Endodermal cell (in vitro differentiated cells): ENCODE results near the gene MPPED2. TPM values are rescaled to one million over a fixed set of nuclear protein-coding genes. Genes with fewer than 3 reads are reported as not detected.
A peak's percentile ranks its signal among the peaks of the same experiment; 100 is the strongest.

Source experiments
- DNase-seq: peaks from one replicate; pipeline ENCODE4 v3.0.0-alpha.2; 2017
- H3K27ac ChIP-seq: 2 replicates; pipeline ENCODE4 v1.5.1; 2013; ENCODE audit warnings: mild to moderate bottlenecking, low read depth, low read length, moderate library complexity
- H3K27me3 ChIP-seq: 2 replicates; pipeline ENCODE4 v1.6.1; 2013; ENCODE audit warnings: mild to moderate bottlenecking, low read length, moderate library complexity; ENCODE audit not compliant: insufficient read depth, control insufficient read depth, poor library complexity, severe bottlenecking
- H3K36me3 ChIP-seq: 2 replicates; pipeline ENCODE4 v1.7.0; 2013; ENCODE audit warnings: mild to moderate bottlenecking, low read length, moderate library complexity; ENCODE audit not compliant: control insufficient read depth, insufficient read depth
- H3K4me1 ChIP-seq: one replicate; pipeline ENCODE4 v1.7.0; 2013; ENCODE audit warnings: low read length; ENCODE audit not compliant: control insufficient read depth, insufficient read depth
- H3K4me3 ChIP-seq: 2 replicates; pipeline ENCODE4 v1.5.1; 2013; ENCODE audit warnings: mild to moderate bottlenecking, low read length, moderate library complexity
- H3K9ac ChIP-seq: 2 replicates; pipeline ENCODE4 v1.6.1; 2013; ENCODE audit warnings: mild to moderate bottlenecking, low read length, moderate library complexity; ENCODE audit not compliant: poor library complexity, severe bottlenecking; ENCODE audit errors: extremely low read depth
- H3K9me3 ChIP-seq: 2 replicates; pipeline ENCODE4 v1.6.1; 2013; ENCODE audit warnings: mild to moderate bottlenecking, low read length, moderate library complexity; ENCODE audit not compliant: control insufficient read depth
- H3K27ac Mint-ChIP-seq: 2 replicates; pipeline ENCODE4 v1.8.0; 2020; ENCODE audit warnings: mixed read lengths
- H3K27me3 Mint-ChIP-seq: 2 replicates; pipeline ENCODE4 v1.8.0; 2021; ENCODE audit warnings: mild to moderate bottlenecking, mixed read lengths; ENCODE audit not compliant: insufficient read depth
- H3K36me3 Mint-ChIP-seq: 2 replicates; pipeline ENCODE4 v1.8.0; 2020; ENCODE audit warnings: low read depth, mixed read lengths
- H3K4me1 Mint-ChIP-seq: 2 replicates; pipeline ENCODE4 v1.8.0; 2020; ENCODE audit warnings: mixed read lengths
- H3K4me3 Mint-ChIP-seq: 2 replicates; pipeline ENCODE4 v1.8.0; 2020; ENCODE audit warnings: mild to moderate bottlenecking, moderate library complexity, mixed read lengths
- H3K9me3 Mint-ChIP-seq: 2 replicates; pipeline ENCODE4 v1.8.0; 2020; ENCODE audit warnings: mild to moderate bottlenecking, mixed read lengths
- WGBS, 2 experiments: methylation state at CpG; one replicate each; pipeline versions ENCODE4 v1.1.5 to v1.1.7; 2013; ENCODE audit warnings: missing lambda C conversion rate in 2 of 2, mixed read lengths in 1 of 2; ENCODE audit not compliant: insufficient coverage in 1 of 2, insufficient read length in 1 of 2; 5-methylcytosine and 5-hydroxymethylcytosine counted together
- total RNA-seq, 2 donors: library from RNA; stranded (reverse); fragmentation: NEBNext Ultra II Directional in 1 of 2; extraction: Animal tissue kit (Norgen Biotek cat#: 25700) in 1 of 2; gene quantifications; 2 replicates in 1 of 2; 3 replicates in 1 of 2; pipeline ENCODE4 v1.2.1, GENCODE V29; 2021
- TF ChIP-seq, protein P1 (sequence below): fragments of 200-600 bp; sonication (generic); conservative IDR thresholded peaks from 2 replicates; pipeline ENCODE4 v1.5.0; 2021; ENCODE audit warnings: antibody characterized with exemption, mild to moderate bottlenecking

MPPED2 gene
- total RNA-seq, 2 donors from 2014 or later: 1.5 to 16.4 TPM

DNA sequence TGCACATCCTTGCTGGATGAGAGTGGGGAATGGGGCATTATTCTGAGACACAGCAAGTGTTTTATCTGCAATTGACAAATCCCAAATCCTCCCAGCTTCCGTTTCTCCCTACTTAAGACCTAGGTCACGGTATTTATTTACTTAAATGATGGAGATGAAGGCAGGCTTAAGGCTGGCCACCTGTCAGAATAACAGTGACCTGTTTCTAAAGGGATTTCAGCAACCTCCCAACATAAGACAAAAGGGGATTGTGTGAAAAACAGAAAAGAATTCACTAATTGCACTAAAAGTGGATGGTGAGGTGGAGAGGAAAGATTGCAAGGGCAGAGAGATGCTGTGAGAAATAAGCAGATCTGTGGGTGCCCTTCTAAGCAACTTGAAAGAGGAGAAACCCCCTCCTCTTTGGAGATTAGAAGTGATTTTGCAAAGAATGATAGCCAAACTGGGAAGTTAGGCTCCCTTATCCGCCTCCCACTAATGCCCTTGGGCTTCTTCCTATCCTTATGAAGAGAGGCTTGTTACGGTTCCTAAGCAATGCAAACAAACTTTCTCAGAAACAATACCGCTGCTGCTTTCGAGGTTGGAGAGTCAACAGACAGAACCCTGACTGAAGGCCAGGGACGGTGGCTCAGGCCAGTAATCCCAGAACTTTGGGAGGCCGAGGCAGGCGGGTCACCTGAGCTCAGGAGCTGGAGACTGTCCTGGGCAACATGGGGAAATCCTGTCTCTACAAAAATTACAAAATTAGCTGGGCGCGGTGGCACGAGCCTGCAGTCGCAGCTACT lies 179.0 kb downstream of the MPPED2 start:
- Histone ChIP-seq H3K4me3 (no peak overlapping the region), H3K27ac (no peak overlapping the region), H3K4me1 (peaks cover 13% of the 10 kb centered on the region), H3K9me3 (no peaks in the 10 kb centered on the region), H3K36me3 (no peaks in the 10 kb centered on the region), H3K27me3 (peaks cover 23% of the 10 kb centered on the region), H3K9ac (no peak overlapping the region)
- H3K9me3 Mint-ChIP-seq: no peaks in the 10 kb centered on the region
- peak overlapping the region; percentile 83 for H3K27ac Mint-ChIP-seq
- no peak overlapping the region for H3K4me3 Mint-ChIP-seq
- DNase-seq: peak; percentile 70
- peaks cover 29% of the 10 kb centered on the region for H3K4me1 Mint-ChIP-seq
- WGBS, 2 experiments: 36 to 37% methylated on average over 8 to 13 of the region's 13 CpGs
- no peaks in the 10 kb centered on the region for H3K36me3 Mint-ChIP-seq
- TF ChIP-seq, protein P1, sequence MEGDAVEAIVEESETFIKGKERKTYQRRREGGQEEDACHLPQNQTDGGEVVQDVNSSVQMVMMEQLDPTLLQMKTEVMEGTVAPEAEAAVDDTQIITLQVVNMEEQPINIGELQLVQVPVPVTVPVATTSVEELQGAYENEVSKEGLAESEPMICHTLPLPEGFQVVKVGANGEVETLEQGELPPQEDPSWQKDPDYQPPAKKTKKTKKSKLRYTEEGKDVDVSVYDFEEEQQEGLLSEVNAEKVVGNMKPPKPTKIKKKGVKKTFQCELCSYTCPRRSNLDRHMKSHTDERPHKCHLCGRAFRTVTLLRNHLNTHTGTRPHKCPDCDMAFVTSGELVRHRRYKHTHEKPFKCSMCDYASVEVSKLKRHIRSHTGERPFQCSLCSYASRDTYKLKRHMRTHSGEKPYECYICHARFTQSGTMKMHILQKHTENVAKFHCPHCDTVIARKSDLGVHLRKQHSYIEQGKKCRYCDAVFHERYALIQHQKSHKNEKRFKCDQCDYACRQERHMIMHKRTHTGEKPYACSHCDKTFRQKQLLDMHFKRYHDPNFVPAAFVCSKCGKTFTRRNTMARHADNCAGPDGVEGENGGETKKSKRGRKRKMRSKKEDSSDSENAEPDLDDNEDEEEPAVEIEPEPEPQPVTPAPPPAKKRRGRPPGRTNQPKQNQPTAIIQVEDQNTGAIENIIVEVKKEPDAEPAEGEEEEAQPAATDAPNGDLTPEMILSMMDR: no peak
- peaks cover 5% of the 10 kb centered on the region for H3K27me3 Mint-ChIP-seq

DNA sequence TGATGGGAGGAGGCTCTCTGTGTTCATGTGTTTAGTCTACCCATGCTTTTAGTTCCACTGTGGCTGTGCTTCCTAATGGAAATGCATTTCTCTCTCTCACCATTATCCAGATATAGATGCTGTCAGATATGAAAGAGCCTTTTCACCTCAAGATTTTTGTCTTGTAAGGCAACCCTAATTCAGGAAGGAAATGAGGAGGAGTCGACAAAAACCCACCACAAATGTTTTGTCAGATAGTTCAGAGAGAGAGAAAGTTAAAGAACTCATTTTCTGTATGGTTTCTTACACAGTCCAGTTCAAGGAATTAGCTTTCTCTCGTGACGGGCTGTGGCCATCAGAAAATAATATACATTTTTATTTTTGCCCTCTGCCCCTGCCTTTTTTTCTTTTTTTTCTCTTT lies 180.8 kb downstream of the MPPED2 start:
- Histone ChIP-seq H3K27me3 (peaks cover 20% of the 10 kb centered on the region), H3K9ac (no peak overlapping the region), H3K27ac (no peak overlapping the region), H3K36me3 (no peaks in the 10 kb centered on the region), H3K9me3 (no peaks in the 10 kb centered on the region), H3K4me3 (no peak overlapping the region), H3K4me1 (peaks cover 13% of the 10 kb centered on the region)
- Mint-ChIP-seq H3K4me3 (no peak overlapping the region), H3K27me3 (peaks cover 5% of the 10 kb centered on the region), H3K4me1 (peaks cover 33% of the 10 kb centered on the region), H3K36me3 (no peaks in the 10 kb centered on the region), H3K9me3 (no peaks in the 10 kb centered on the region), H3K27ac (no peak overlapping the region)
- 91 to 94% methylated on average over 3 of the region's 3 CpGs for WGBS, 2 experiments
- DNase-seq: no peak
- TF ChIP-seq, protein P1: no peak

DNA sequence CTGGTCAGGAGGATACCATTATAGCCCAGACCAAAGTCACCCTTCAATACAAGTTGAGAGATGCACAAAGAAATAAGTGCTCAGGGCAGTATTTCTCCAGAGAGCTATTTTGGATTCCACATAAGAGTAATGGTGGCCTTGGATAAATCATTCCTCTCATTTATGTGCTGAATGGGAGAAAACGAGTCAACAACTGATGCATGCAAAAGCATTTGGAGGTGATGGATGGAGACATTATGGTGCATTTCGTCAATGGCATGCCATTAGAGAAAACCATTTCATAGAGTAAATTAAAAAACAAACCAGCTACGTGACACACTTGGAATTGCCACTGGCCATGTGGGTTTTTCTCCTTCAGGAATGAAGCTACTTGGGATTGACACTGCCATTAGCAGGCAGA lies 182.0 kb downstream of the MPPED2 start:
- H3K27me3 Mint-ChIP-seq: no peaks in the 10 kb centered on the region
- TF ChIP-seq, protein P1: no peak
- Histone ChIP-seq H3K27me3 (peaks cover 9% of the 10 kb centered on the region), H3K27ac (no peak overlapping the region), H3K9ac (no peak overlapping the region), H3K9me3 (no peaks in the 10 kb centered on the region), H3K4me1 (peaks cover 13% of the 10 kb centered on the region), H3K36me3 (no peaks in the 10 kb centered on the region), H3K4me3 (no peak overlapping the region)
- H3K36me3 Mint-ChIP-seq: no peaks in the 10 kb centered on the region
- no peak overlapping the region for H3K27ac Mint-ChIP-seq
- DNase-seq: no peak
- H3K4me1 Mint-ChIP-seq: peaks cover 33% of the 10 kb centered on the region
- H3K4me3 Mint-ChIP-seq: no peak overlapping the region
- H3K9me3 Mint-ChIP-seq: no peaks in the 10 kb centered on the region
- 93 to 99% methylated on average over 3 of the region's 3 CpGs for WGBS, 2 experiments
